ENCODE results near the gene TTLL11. TPM values are rescaled to one million over a fixed set of nuclear protein-coding genes. Genes with fewer than 3 reads are reported as not detected.

TTLL11 gene
- total RNA-seq, 1 experiment from 2014 or later: 2.3 TPM

- ChIA-PET CTCF (no interaction called here), POLR2A (ENCODE audit: unreplicated experiment) (no interaction called here)
- intact Hi-C loops (cut with micrococcal nuclease; ENCODE audit: unreplicated experiment): no loop called here
- Histone ChIP-seq H3K27me3 (ENCODE audit: insufficient read depth, low read depth) (no peaks in the 10 kb centered on the region), H3F3A (ENCODE audit: insufficient read depth, low read depth) (no peaks in the 10 kb centered on the region), H3K27ac (no peak overlapping the region), H4K20me1 (ENCODE audit: insufficient read depth) (no peaks in the 10 kb centered on the region), H2AFZ (no peak overlapping the region), H3K4me2 (no peak overlapping the region), H3K4me1 (replicated peaks; ENCODE audit: insufficient read depth) (no peaks in the 10 kb centered on the region), H3K9me2 (ENCODE audit: insufficient read depth) (no peaks in the 10 kb centered on the region), H3K9me3 (ENCODE audit: insufficient read depth, low read depth) (no peaks in the 10 kb centered on the region), H3K79me2 (ENCODE audit: low read depth) (no peaks in the 10 kb centered on the region), H3K4me3 (no peak overlapping the region), H3K36me3 (ENCODE audit: low read depth) (no peaks in the 10 kb centered on the region)
- TF ChIP-seq CTCF (conservative IDR thresholded peaks at IDR 0.05) (no peak), EZH2 (IDR thresholded peaks at IDR 0.05; ENCODE audit: low read depth) (no peak)
- BruUV-seq (replicated peaks): no TSS peak
- no peak for DNase-seq
Measured at GRCh38 chr9:122028089-122028488, 65.0 kb downstream of the TTLL11 start.

- Histone ChIP-seq H3K4me3 (no peak overlapping the region), H3F3A (ENCODE audit: insufficient read depth, low read depth) (no peaks in the 10 kb centered on the region), H3K9me2 (ENCODE audit: insufficient read depth) (no peaks in the 10 kb centered on the region), H3K9me3 (ENCODE audit: insufficient read depth, low read depth) (no peaks in the 10 kb centered on the region), H4K20me1 (ENCODE audit: insufficient read depth) (no peaks in the 10 kb centered on the region), H3K27me3 (ENCODE audit: insufficient read depth, low read depth) (no peaks in the 10 kb centered on the region), H2AFZ (no peak overlapping the region), H3K4me1 (replicated peaks; ENCODE audit: insufficient read depth) (no peaks in the 10 kb centered on the region), H3K79me2 (ENCODE audit: low read depth) (no peaks in the 10 kb centered on the region), H3K27ac (no peak overlapping the region), H3K4me2 (no peak overlapping the region), H3K36me3 (ENCODE audit: low read depth) (no peaks in the 10 kb centered on the region)
- CTCF ChIA-PET: no interaction called here
- POLR2A ChIA-PET (ENCODE audit: unreplicated experiment): no interaction called here
- no TSS peak for BruUV-seq (replicated peaks)
- TF ChIP-seq CTCF (conservative IDR thresholded peaks at IDR 0.05) (no peak), EZH2 (IDR thresholded peaks at IDR 0.05; ENCODE audit: low read depth) (no peak)
- DNase-seq: no peak
- intact Hi-C loops (cut with micrococcal nuclease; ENCODE audit: unreplicated experiment): no loop called here
Measured at GRCh38 chr9:122020398-122020797, 72.7 kb downstream of the TTLL11 start.

DNA sequence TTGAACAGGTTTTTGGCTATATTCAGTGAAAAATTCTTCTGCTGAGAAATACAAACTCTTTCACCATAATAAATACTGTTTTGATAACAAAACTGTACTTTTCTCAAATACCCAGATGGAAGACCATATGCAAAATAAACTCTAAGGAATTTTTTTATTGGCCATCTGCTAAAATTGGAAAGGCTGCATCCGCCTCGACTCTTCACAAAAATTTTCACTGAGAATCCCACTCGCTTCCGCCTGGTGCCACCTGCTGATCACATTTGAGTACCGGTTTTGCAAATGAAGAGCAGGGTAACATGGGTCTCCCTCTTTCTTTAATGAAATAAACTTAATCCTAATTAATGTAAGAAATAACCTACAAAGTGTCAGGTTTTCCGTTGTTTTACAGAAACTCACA lies 76.4 kb downstream of the TTLL11 start:
- H3K27ac ChIP-seq: no peak overlapping the region
- no peaks in the 10 kb centered on the region for H3K36me3 ChIP-seq (ENCODE audit: low read depth)
- H3K4me1 ChIP-seq (replicated peaks; ENCODE audit: insufficient read depth): no peaks in the 10 kb centered on the region
- no peak overlapping the region for H2AFZ ChIP-seq
- BruUV-seq (replicated peaks): no TSS peak
- intact Hi-C loops (cut with micrococcal nuclease; ENCODE audit: unreplicated experiment): no loop called here
- H3K79me2 ChIP-seq (ENCODE audit: low read depth): no peaks in the 10 kb centered on the region
- no peaks in the 10 kb centered on the region for H3F3A ChIP-seq (ENCODE audit: insufficient read depth, low read depth)
- H3K9me2 ChIP-seq (ENCODE audit: insufficient read depth): no peaks in the 10 kb centered on the region
- H4K20me1 ChIP-seq (ENCODE audit: insufficient read depth): no peaks in the 10 kb centered on the region
- no peaks in the 10 kb centered on the region for H3K9me3 ChIP-seq (ENCODE audit: insufficient read depth, low read depth)
- DNase-seq: no peak
- ChIA-PET CTCF (interaction anchor here (0.6 kb wide), 1 partner anchor 417 kb away, joined by 3 read pairs; no protein-coding TSS in a partner anchor), POLR2A (ENCODE audit: unreplicated experiment) (no interaction called here)
- no peak overlapping the region for H3K4me3 ChIP-seq
- H3K4me2 ChIP-seq: no peak overlapping the region
- H3K27me3 ChIP-seq (ENCODE audit: insufficient read depth, low read depth): no peaks in the 10 kb centered on the region
- TF ChIP-seq EZH2 (IDR thresholded peaks at IDR 0.05; ENCODE audit: low read depth) (no peak), CTCF (conservative IDR thresholded peaks at IDR 0.05) (no peak)

Data from PC-9 (cell line).